Hypothalamus (tissue), 51 donors: ENCODE data around the gene MRPL41.
"Not testable (repeated sequence)": the region's sequence is repeated elsewhere in the genome, so short reads cannot be mapped to it uniquely, and the experiment has no call there.

Experiments used
- DNase-seq, 51 donors: peaks; one replicate each; lab custom pipeline; 2025; lab: John Stamatoyannopoulos, UW

The MRPL41 gene

GRCh38 chr9:137580209-137580953 is 28.7 kb downstream of the MRPL41 start:
- DNase-seq: no peak

- DNase-seq: no peak
These were observed 29.3 kb downstream of the MRPL41 start for GRCh38 chr9:137580954-137581322.

GRCh38 chr9:137581361-137582285 is 29.9 kb downstream of the MRPL41 start:
- no peak for DNase-seq

GRCh38 chr9:137582286-137582860 is 30.7 kb downstream of the MRPL41 start:
- no peak for DNase-seq

GRCh38 chr9:137583347-137583746 is 31.7 kb downstream of the MRPL41 start:
- DNase-seq: no peak

- no peak for DNase-seq
These were observed 32.3 kb downstream of the MRPL41 start for GRCh38 chr9:137583957-137584356.

- no peak for DNase-seq
These were observed 35.2 kb downstream of the MRPL41 start for GRCh38 chr9:137586854-137587253.

GRCh38 chr9:137588311-137588710 is 36.6 kb downstream of the MRPL41 start:
- no peak for DNase-seq

GRCh38 chr9:137588891-137589290 is 37.2 kb downstream of the MRPL41 start:
- no peak for DNase-seq

- no peak for DNase-seq
These were observed 37.9 kb downstream of the MRPL41 start for GRCh38 chr9:137589441-137590122.

- no peak for DNase-seq
These were observed 38.4 kb downstream of the MRPL41 start for GRCh38 chr9:137590123-137590468.

GRCh38 chr9:137590469-137591383 is 39.0 kb downstream of the MRPL41 start, which contains the start of gene ZMYND19:
Gene ZMYND19 (minus strand): TSS chr9:137590512. CDS start chr9:137590263, 249 bp downstream.
- peak in 49 of 51 donors; percentile 20 to 87 (median 72) for DNase-seq

- no peak for DNase-seq
These were observed 41.1 kb downstream of the MRPL41 start for GRCh38 chr9:137592767-137593166.

GRCh38 chr9:137593176-137593575 is 41.5 kb downstream of the MRPL41 start:
- DNase-seq: peak in 2 of 51 donors; percentile 20 to 33

GRCh38 chr9:137596577-137596976 is 44.9 kb downstream of the MRPL41 start:
- not testable (repeated sequence) for DNase-seq

- DNase-seq: no peak
These were observed 47.3 kb downstream of the MRPL41 start for GRCh38 chr9:137598943-137599342.
